ENCODE data around the gene ORAI2.
"Not testable (repeated sequence)": the region's sequence is repeated elsewhere in the genome, so short reads cannot be mapped to it uniquely, and the experiment has no call there.

The ORAI2 gene

DNA sequence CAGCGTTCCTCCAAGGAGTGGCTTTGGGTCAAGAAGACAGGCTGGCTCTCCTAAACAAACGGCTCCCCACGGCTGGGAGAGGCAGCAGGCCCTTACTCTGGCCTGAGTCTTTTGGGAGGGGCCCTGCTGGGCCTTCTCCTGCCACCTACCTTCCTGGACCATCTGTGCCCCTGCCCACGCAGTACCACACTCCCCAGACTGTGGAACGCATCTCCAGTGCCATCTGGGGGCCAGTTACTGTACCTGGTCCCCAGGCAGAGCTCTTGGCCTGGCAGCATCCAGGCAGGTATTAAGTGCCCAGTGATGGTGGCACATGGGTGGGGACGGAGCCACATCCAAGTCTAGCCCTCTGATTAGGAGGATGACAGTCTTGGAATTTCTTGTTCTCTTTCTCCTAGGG, 16.9 kb downstream of the ORAI2 start:
- DNase-seq = peak; percentile 64

GRCh38 chr7:102451371-102452054, 18.1 kb downstream of the ORAI2 start:
- DNase-seq = no peak

DNA sequence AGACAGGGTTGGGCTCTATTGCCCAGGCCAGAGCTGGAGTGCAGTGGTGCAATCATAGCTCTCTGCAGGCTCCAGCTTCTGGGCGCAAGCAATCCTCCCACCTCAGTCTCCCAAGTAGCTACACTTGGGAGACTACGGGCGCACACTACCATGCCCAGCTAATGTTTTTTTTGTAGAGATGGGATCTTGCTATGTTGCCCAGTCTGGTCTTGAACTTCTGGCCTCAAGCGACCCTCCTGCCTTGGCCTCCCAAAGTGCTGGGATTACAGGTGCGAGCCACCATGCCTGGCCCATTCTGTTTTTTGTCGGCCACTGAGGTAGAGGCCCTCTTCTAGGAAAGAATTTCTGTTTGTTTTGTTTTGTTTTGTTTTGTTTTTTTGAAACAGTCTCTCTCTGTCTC, 19.1 kb downstream of the ORAI2 start:
- no peak for DNase-seq

GRCh38 chr7:102453319-102453718, 19.9 kb downstream of the ORAI2 start:
- no peak for DNase-seq

DNA sequence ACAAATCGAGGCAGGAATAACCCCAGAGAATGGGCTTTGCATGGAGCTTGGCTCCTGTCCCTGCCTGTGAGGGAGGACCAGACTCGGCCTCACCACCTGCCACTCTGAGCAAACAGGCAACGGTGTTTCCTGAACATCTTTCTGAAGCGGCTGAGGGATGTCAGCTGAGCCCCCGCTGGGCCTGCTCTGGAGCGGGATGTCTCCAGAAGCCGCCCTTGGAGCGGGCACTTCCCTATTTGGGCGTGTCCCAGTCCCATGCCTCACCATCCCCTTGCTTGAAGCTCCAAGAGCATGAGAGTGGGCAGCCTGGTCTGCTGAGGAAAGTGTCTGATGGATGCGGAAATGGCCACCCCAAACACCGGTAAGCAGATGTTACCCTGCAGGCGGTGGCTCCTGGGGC, 21.1 kb downstream of the ORAI2 start:
- DNase-seq = no peak

- not testable (repeated sequence) for DNase-seq
Observed at GRCh38 chr7:102454932-102455331, 21.6 kb downstream of the ORAI2 start.

GRCh38 chr7:102455596-102455995, 22.2 kb downstream of the ORAI2 start:
- DNase-seq = no peak

- DNase-seq = no peak
Observed at GRCh38 chr7:102456327-102456726, 23.0 kb downstream of the ORAI2 start.

DNA sequence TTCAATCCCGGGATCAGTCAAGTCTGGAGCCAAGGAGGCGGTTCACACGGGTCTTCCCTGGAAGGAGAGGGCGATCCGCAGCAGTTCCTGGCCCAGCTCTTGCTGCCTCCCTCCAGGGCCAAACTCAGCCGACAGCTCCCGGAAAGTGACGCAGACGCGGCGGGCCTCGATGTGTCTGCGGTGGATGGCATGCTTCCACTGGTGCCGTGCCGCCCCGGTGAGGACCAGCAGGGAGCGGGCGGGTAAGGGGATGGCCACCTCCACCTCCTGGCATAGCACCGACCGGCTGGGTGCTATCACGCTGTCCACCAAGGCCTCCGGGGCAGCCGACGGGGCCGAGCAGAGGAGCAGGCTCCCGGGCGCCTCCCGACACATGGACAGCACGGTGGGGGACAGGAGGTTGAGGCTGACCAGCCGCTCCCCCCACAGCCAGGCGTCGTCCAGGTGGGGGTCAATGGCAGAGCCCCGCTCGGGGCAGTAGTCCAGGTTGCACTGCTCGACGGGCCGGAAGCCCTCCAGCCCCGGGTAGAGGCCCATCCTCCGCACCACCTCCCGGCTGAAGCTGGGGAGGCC, 24.1 kb downstream of the ORAI2 start:
- DNase-seq = no peak

- DNase-seq = no peak
Observed at GRCh38 chr7:102459221-102459844, 26.0 kb downstream of the ORAI2 start.

GRCh38 chr7:102460467-102460866, 27.1 kb downstream of the ORAI2 start:
- DNase-seq = no peak

DNA sequence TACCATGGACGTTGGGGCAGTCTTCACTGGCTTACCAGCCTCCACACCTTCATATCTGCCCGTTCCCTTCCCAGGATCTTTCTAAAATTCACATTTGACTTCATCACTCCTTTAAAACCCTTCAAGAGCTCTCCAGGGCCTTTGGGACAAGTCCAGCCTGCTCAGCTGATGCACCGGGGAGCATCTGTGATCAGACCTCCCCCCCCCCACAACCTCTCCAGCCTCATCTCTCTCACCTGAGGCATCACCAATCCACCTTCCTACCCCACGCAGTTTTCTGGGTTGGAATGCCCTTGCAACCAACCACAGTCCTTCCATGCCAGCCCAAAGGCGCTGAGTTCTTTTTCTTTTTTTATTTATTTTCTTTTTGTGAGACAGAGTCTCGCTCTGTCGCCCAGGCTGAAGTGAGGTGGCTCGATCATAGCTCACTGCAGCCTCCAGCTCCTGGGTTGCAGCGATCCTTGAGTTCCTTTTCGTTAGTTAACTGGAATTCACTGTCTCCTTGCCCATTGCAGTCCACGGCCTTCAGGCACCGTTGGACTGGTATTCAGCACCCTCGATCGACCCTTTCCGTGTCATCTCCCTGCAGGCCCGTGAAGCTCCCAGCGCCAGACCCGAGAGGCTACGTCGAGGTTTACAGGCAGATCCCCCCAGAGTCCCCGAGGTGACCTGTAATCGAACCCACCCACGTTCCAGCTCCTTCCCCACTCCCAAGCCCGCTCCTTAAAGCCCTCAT, 30.6 kb downstream of the ORAI2 start:
- no peak for DNase-seq

DNA sequence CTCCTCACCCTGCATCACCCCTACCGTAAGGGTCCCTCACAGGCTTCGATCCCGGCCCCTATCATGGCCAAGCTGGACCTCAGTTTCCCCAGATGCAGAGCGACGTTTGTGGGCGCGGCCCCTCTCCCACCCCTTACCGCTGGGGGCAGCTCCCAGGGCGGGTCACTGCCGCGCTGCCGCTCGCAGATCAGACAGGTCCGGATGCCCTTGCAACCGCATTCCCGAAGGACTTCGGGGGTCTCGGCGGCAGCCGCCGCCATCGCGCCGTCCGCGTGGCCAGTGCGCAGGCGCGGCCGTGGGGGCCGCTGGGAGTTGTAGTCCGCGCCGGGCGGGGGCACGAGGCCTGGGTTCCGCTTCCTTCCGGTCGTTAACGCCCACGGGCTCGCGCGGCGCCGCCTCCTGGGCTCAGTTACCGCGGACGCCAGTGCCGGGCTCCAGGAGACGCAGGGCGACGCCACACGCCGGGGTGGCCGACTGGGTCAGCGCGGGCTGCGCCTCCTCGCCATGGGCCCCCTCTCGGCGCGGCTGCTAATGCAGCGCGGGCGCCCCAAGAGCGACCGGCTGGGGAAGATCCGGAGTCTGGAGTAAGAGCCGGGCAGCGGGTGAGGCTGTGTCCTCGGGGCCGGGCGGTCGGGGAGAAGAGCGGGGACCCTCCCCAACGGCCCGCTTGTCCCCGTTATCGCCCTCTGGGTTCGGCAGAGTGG, 31.4 kb downstream of the ORAI2 start, which contains the start of the genes ALKBH4 and LRWD1:
ALKBH4 (minus strand) TSS at position 287 of the 704 bp plus-strand sequence; CDS start at position 260, 27 bp downstream.
LRWD1 (plus strand) TSS at position 408 of the 704 bp plus-strand sequence; CDS start at position 505, 97 bp downstream.
- DNase-seq = peak; percentile 95

DNA sequence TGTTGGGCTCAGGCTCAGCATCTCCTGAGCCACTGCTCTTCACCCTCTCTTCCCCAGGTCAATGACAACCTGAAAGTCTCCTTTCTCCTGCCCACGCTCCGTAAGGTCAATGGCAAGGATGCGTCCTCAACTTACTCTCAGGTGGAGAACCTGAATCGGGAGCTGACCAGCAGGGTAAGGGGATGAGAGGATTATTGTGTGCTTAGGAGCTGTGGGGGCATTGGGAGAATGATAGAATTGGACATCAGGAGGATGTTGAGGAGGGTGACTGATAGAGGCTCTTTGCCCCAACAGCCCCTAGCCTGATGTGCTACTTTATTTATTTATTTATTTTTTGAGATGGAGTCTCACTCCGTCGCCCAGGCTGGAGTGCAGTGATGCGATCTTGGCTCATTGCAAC, 32.7 kb downstream of the ORAI2 start:
- DNase-seq = no peak

- no peak for DNase-seq
Observed at GRCh38 chr7:102467581-102468477, 34.5 kb downstream of the ORAI2 start.

DNA sequence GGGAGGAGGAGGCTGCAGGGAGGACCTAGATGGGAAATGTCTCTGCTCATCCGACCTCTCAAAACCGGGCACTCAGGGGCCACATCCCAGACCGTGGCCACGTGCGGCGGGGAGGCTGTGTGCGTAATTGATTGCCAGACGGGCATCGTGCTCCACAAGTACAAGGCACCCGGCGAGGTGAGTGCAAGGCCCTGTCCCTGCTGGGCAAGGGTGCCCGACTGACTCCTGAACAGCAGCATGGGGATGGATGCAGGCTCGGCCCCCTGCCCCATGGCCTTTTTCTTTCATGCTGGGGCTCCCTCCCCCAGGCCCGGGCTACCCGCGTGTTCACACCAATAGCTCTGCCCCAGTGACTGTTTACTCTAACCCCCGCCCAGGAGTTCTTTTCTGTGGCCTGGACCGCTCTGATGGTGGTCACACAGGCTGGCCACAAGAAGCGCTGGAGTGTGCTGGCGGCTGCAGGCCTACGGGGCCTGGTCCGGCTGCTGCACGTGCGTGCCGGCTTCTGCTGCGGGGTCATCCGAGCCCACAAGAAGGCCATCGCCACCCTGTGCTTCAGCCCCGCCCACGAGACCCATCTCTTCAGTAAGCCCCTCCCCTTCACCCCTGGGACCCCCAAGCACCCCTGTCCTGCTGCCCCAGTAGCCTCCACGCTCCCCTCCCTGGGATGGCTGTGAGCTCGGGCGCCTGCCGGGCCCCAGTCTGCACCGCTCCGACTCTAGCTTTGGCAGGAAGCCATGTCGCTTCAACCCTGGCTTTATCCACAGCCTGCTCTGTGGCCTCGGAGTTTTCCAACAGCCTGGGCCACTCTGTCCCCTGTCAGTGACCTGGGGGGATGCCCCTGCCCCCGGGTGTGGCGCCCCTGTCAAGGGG, 35.3 kb downstream of the ORAI2 start:
- DNase-seq = no peak

GRCh38 chr7:102469351-102469971, 36.1 kb downstream of the ORAI2 start:
- DNase-seq = no peak

DNA sequence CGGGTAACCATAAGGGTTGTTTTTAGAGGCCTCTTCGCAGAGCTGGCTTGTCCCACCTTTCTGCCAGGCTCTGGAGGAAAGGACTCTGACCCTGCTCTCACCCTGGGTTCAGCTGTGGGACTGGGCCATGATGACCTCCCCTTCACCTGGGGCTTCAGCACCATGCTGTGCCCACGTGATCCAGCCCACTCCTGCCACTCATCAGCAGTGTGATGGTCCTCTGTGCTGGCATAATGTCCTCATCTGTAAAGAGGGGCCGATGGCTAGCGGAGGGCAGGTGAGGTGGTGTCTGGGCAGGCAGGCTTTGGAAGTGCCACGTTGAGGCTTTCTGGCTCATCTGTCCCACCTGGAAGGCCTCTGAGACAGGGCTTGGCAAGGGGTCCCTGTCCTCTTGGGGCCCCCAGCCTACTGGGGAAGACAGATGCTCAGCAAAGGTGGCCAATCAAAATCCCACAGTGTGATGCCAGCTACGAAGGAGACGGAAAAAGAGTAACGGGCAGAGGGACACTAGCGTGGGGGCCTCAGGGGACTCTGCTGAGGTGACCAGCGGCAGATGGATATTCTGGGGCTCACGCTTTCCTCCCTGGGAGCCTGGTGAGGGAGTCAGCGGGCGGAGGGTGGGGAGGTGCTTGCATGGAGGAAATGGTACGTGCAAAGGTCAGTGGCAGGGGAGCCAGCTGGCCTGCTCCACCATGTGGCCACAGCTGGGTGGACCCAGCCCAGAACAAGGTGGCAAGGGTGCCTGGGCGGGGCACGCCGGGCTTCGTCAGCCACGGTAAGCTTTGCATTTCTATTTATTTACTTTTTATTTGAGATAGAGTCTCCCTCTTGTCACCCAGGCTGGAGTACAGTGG, 36.8 kb downstream of the ORAI2 start:
- DNase-seq = no peak

GRCh38 chr7:102471791-102472125, 38.4 kb downstream of the ORAI2 start:
- no peak for DNase-seq
